ENCODE results near the gene ROS1. TPM values are rescaled to one million over a fixed set of nuclear protein-coding genes. Genes with fewer than 3 reads are reported as not detected.
A peak's percentile ranks its signal among the peaks of the same experiment; 100 is the strongest.

ROS1 gene
- total and polyA plus RNA-seq, 2 donors (not counting 3 experiments of a cell fraction or from before 2014, with no cell fraction given): not detected

- Histone ChIP-seq H3K79me2 (ENCODE audit: control insufficient read depth, insufficient read depth, low read length) (no peaks in the 10 kb centered on the region), H3K9me3 (replicated peaks; ENCODE audit: control insufficient read depth, insufficient read depth, low read length) (no peaks in the 10 kb centered on the region), H3K27ac (ENCODE audit: insufficient read depth, low read depth, low read length) (no peak overlapping the region), H3K4me3 (replicated peaks in 1 of 3; ENCODE audit: insufficient read depth in 1 of 3, low read depth in 1 of 3, low read length in 3 of 3) (no peak overlapping the region), H2AFZ (ENCODE audit: low read depth, low read length) (no peak overlapping the region), H3K36me3 (ENCODE audit: control insufficient read depth in 2 of 2, extremely low read depth in 1 of 2, insufficient read depth in 2 of 2, low read length in 2 of 2) (no peaks in the 10 kb centered on the region), H4K20me1 (replicated peaks; ENCODE audit: control insufficient read depth, extremely low read depth, insufficient read depth, low read length) (no peaks in the 10 kb centered on the region), H3K9me1 (replicated peaks; ENCODE audit: control insufficient read depth, extremely low read depth, insufficient read depth, low read length) (no peaks in the 10 kb centered on the region), H3K4me1 (ENCODE audit: control insufficient read depth, extremely low read depth, insufficient read depth, low read length) (no peaks in the 10 kb centered on the region), H3K27me3 (ENCODE audit: control insufficient read depth in 2 of 2, insufficient read depth in 2 of 2, low read length in 2 of 2) (peaks cover 0 to 3% of the 10 kb centered on the region in 2 experiments), H3K4me2 (ENCODE audit: insufficient read depth, low read length) (no peak overlapping the region), H3K9ac (replicated peaks; ENCODE audit: extremely low read depth, insufficient read depth, low read length) (no peak overlapping the region)
- no TSS peak for BruUV-seq (replicated peaks)
- TF ChIP-seq CTCF (IDR thresholded peaks at IDR 0.05; ENCODE audit: extremely low read depth in 1 of 2, insufficient read depth in 1 of 2, low read depth in 1 of 2, low read length in 2 of 2): peak in 1 of 2 donors; percentile 2
- TF ChIP-seq JUN (IDR thresholded peaks at IDR 0.05; ENCODE audit: borderline replicate concordance, insufficient read depth, insufficient read length, low read depth): no peak
- TF ChIP-seq POLR2AphosphoS5 (IDR thresholded peaks at IDR 0.05; ENCODE audit: insufficient read depth, low read depth, low read length): no peak
- no peak for TF ChIP-seq MAX (IDR thresholded peaks at IDR 0.05; ENCODE audit: insufficient read depth, insufficient read length)
- TF ChIP-seq POLR2A (IDR thresholded peaks at IDR 0.05; ENCODE audit: low read depth, low read length): no peak
- no peak for TF ChIP-seq EZH2 (IDR thresholded peaks at IDR 0.05; ENCODE audit: borderline replicate concordance, low read depth, low read length, severe bottlenecking)
- TF ChIP-seq FOS (IDR thresholded peaks at IDR 0.05; ENCODE audit: borderline replicate concordance, insufficient read depth, low read length): no peak
- dilution Hi-C loops (cut with MboI; ENCODE audit: extremely low pct_ligation_motif_present, low sequenced_read_pairs): no loop called here
- POLR2A ChIA-PET: no interaction called here
- DNase-seq (ENCODE audit: low read depth, low spot score) (no peak), FAIRE-seq (no peak)
- CTCF ChIA-PET: interaction anchor here (1.6 kb wide), 1 partner anchor 9 kb away, joined by 3 read pairs; no protein-coding TSS in a partner anchor
- intact Hi-C loops (cut with micrococcal nuclease): no loop called here
Measured at GRCh38 chr6:117280922-117281321, 144.8 kb downstream of the ROS1 start.
